CD4-positive, alpha-beta T cell (primary cell): Measurements from ENCODE around the gene FJX1. TPM values are rescaled to one million over a fixed set of nuclear protein-coding genes. Genes with fewer than 3 reads are reported as not detected.

Experiments
- ATAC-seq: fragments of 200-7000 bp; cut with Tn5 transposase; one replicate; pipeline ENCODE4 v1.10.0; 2022; ENCODE audit warnings: mild to moderate bottlenecking; ENCODE audit not compliant: poor library complexity
- CTCF ChIA-PET: fragments of 350-600 bp; sonication (Branson Sonifier 250); formaldehyde crosslinking; loops from one replicate; lab custom pipeline; 2021; ENCODE audit warnings: antibody characterized with exemption, inconsistent platforms; lab: Charles Lee
- POLR2A ChIA-PET: fragments of 350-600 bp; sonication (Branson Sonifier 250); formaldehyde crosslinking; loops from one replicate; lab custom pipeline; 2021; ENCODE audit warnings: antibody characterized with exemption, inconsistent platforms; lab: Charles Lee
- DNase-seq, 14 experiments: peaks; one replicate each; pipeline ENCODE4 v3.0.0-alpha.2; 2013 to 2020; ENCODE audit warnings: mixed read lengths in 2 of 14
- H3K27ac ChIP-seq, 2 donors: one replicate each; pipeline versions ENCODE4 v1.5.1 to v1.7.0; 2013; ENCODE audit warnings: low read length in 2 of 2, low read depth in 1 of 2, mild to moderate bottlenecking in 1 of 2
- H3K27me3 ChIP-seq, 2 experiments: 1 replicate in 1 of 2; 2 replicates in 1 of 2; pipeline versions ENCODE4 v1.6.1 to v1.7.0; 2013; ENCODE audit warnings: low read length in 2 of 2, control low read depth in 1 of 2, mild to moderate bottlenecking in 1 of 2, moderate library complexity in 1 of 2; ENCODE audit not compliant: insufficient read depth in 2 of 2, control insufficient read depth in 1 of 2
- H3K36me3 ChIP-seq: one replicate; pipeline ENCODE4 v1.6.1; 2013; ENCODE audit warnings: low read length, control low read depth; ENCODE audit not compliant: insufficient read depth
- H3K4me1 ChIP-seq: one replicate; pipeline ENCODE4 v1.6.1; 2013; ENCODE audit warnings: low read length, control low read depth; ENCODE audit not compliant: insufficient read depth
- H3K4me3 ChIP-seq: one replicate; pipeline ENCODE4 v1.5.1; 2013; ENCODE audit warnings: mild to moderate bottlenecking, low read length, moderate library complexity
- H3K9me3 ChIP-seq, 2 experiments: 1 replicate in 1 of 2; 2 replicates in 1 of 2; pipeline versions ENCODE4 v1.6.1 to v1.7.0; 2013; ENCODE audit warnings: low read length in 2 of 2, mild to moderate bottlenecking in 2 of 2, control low read depth in 1 of 2, moderate library complexity in 1 of 2; ENCODE audit not compliant: control insufficient read depth in 1 of 2, insufficient read depth in 1 of 2
- H3K27ac Mint-ChIP-seq: one replicate; pipeline ENCODE4 v1.8.0; 2020; ENCODE audit warnings: mixed read lengths
- H3K27me3 Mint-ChIP-seq: one replicate; pipeline ENCODE4 v1.8.0; 2021; ENCODE audit warnings: mixed read lengths
- H3K36me3 Mint-ChIP-seq: one replicate; pipeline ENCODE4 v1.8.0; 2021; ENCODE audit warnings: low read depth, mixed read lengths
- H3K4me1 Mint-ChIP-seq: one replicate; pipeline ENCODE4 v1.8.0; 2021; ENCODE audit warnings: low read depth, mixed read lengths
- H3K4me3 Mint-ChIP-seq: one replicate; pipeline ENCODE4 v1.8.0; 2020; ENCODE audit warnings: mild to moderate bottlenecking, mixed read lengths
- H3K9me3 Mint-ChIP-seq: one replicate; pipeline ENCODE4 v1.8.0; 2020; ENCODE audit warnings: mixed read lengths
- intact Hi-C, 2 experiments: fragments of 100-400 bp; cut with DNase I in 1 of 2; cut with micrococcal nuclease in 1 of 2; formaldehyde crosslinking; loops; one replicate each; pipeline versions ENCODE4 v1.15.1 to v1.9.0; 2023 to 2025; cut with DNase I, micrococcal nuclease
- total RNA-seq, 174 experiments: library from RNA in 2 of 174; stranded (reverse) in 2 of 174; gene quantifications; one replicate each; pipeline ENCODE4 v1.2.3 and lab custom pipeline; 2021 to 2026
- TF ChIP-seq, protein P1 (sequence below): fragments of 200-600 bp; IDR thresholded peaks from one replicate; pipeline ENCODE4 v1.8.0; 2022; ENCODE audit warnings: antibody characterized with exemption, mild to moderate bottlenecking

FJX1 gene
- total RNA-seq, 2 experiments from 2014 or later: not detected

DNA sequence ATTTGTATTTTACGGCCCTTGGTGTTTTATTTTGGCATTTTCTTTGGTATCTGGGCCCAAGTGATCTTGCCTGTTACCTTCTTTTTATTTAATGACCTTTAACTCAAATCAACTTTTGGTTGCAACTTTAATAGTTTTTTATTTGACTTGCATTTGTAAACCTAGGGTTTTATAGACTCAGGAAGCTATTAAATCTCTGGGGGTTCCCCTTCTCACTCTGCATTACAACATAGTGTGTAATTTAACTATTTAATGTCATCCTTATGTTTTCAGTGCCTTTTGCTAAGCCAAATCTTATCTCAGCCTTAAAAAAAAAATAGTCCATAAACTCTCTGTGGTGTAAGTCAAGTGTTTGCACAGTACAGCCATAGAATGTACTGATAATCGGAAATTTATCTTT, 3.4 kb downstream of the FJX1 start:
- H3K4me3 Mint-ChIP-seq: no peak overlapping the region
- no peaks in the 10 kb centered on the region for H3K36me3 Mint-ChIP-seq
- H3K4me1 ChIP-seq: peaks cover 19% of the 10 kb centered on the region
- H3K27me3 Mint-ChIP-seq: peaks cover 77% of the 10 kb centered on the region
- H3K36me3 ChIP-seq: no peaks in the 10 kb centered on the region
- no peak for ATAC-seq
- intact Hi-C loops: no loop called here
- CTCF ChIA-PET: no interaction called here
- TF ChIP-seq, protein P1, sequence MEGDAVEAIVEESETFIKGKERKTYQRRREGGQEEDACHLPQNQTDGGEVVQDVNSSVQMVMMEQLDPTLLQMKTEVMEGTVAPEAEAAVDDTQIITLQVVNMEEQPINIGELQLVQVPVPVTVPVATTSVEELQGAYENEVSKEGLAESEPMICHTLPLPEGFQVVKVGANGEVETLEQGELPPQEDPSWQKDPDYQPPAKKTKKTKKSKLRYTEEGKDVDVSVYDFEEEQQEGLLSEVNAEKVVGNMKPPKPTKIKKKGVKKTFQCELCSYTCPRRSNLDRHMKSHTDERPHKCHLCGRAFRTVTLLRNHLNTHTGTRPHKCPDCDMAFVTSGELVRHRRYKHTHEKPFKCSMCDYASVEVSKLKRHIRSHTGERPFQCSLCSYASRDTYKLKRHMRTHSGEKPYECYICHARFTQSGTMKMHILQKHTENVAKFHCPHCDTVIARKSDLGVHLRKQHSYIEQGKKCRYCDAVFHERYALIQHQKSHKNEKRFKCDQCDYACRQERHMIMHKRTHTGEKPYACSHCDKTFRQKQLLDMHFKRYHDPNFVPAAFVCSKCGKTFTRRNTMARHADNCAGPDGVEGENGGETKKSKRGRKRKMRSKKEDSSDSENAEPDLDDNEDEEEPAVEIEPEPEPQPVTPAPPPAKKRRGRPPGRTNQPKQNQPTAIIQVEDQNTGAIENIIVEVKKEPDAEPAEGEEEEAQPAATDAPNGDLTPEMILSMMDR: no peak
- no peak for DNase-seq
- peaks cover 0 to 5% of the 10 kb centered on the region in 2 experiments for H3K9me3 ChIP-seq
- H3K9me3 Mint-ChIP-seq: no peaks in the 10 kb centered on the region
- no peak overlapping the region for H3K27ac ChIP-seq
- H3K27me3 ChIP-seq: peaks cover 32 to 62% of the 10 kb centered on the region in 2 experiments
- H3K4me1 Mint-ChIP-seq: peaks cover 22% of the 10 kb centered on the region
- H3K27ac Mint-ChIP-seq: no peak overlapping the region
- H3K4me3 ChIP-seq: no peak overlapping the region
- POLR2A ChIA-PET: no interaction called here

DNA sequence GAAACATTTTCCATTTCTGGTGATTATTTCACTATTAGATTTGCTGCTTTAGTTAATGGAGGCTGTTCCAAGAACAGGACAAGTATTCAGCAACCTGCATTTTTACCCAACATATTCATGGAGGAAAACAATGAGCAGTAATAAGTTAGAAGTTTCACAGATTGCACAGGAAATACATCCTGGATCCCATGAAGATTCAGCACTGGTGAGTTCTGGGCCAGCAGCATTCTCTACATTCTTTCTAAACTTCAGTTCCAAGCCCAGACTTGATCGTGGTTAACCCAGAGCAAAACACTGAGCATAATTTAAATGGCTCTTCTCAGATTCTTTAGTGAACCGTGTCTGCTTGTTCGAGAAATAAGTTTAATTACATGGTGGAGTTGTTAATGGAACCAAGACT, 3.8 kb downstream of the FJX1 start:
- H3K27me3 Mint-ChIP-seq: peaks cover 77% of the 10 kb centered on the region
- ChIA-PET CTCF (no interaction called here), POLR2A (no interaction called here)
- Histone ChIP-seq H3K4me1 (peaks cover 19% of the 10 kb centered on the region), H3K4me3 (no peak overlapping the region), H3K27me3 (peaks cover 31 to 58% of the 10 kb centered on the region in 2 experiments), H3K9me3 (peaks cover 0 to 5% of the 10 kb centered on the region in 2 experiments), H3K36me3 (no peaks in the 10 kb centered on the region), H3K27ac (no peak overlapping the region)
- no peak overlapping the region for H3K4me3 Mint-ChIP-seq
- intact Hi-C loops: no loop called here
- ATAC-seq (no peak), DNase-seq (no peak)
- H3K9me3 Mint-ChIP-seq: no peaks in the 10 kb centered on the region
- peaks cover 22% of the 10 kb centered on the region for H3K4me1 Mint-ChIP-seq
- no peak overlapping the region for H3K27ac Mint-ChIP-seq
- H3K36me3 Mint-ChIP-seq: no peaks in the 10 kb centered on the region
- TF ChIP-seq, protein P1: no peak

DNA sequence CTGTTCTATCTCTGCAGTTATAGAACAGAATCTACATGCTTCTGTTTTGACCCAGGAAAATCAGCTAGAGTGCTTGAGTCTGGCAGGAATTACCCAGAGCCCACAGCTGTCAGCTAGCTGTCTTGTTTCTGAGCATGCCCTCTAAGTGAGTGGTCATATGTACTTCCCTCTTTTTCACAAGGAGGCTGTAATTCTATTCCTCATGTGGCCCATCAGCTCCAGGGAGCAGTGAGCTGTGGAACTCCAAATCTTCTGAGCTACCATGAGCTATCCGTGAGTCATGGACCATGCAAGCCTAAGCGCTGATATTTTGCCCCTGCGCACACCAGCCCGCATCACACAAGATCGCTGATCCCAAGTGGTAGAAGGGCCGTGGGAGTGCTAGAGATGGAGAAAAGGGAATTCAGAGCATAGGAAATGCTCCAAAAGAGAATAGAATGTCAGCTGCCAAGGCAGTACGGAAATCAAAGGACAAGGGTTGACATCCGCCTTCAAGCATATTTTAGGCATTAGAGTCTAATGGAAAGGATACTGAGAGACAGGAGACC, 5.4 kb downstream of the FJX1 start:
- H3K4me1 ChIP-seq: peaks cover 12% of the 10 kb centered on the region
- TF ChIP-seq, protein P1: no peak
- Mint-ChIP-seq H3K4me3 (no peak overlapping the region), H3K4me1 (peaks cover 16% of the 10 kb centered on the region), H3K27me3 (peaks cover 79% of the 10 kb centered on the region), H3K9me3 (no peaks in the 10 kb centered on the region), H3K27ac (no peak overlapping the region), H3K36me3 (no peaks in the 10 kb centered on the region)
- no peak overlapping the region for H3K27ac ChIP-seq
- ChIA-PET POLR2A (no interaction called here), CTCF (no interaction called here)
- H3K36me3 ChIP-seq: no peaks in the 10 kb centered on the region
- intact Hi-C loops: no loop called here
- DNase-seq (peak in 1 of 14 experiments; percentile 12), ATAC-seq (no peak)
- no peak overlapping the region for H3K4me3 ChIP-seq
- peaks cover 23 to 52% of the 10 kb centered on the region in 2 experiments for H3K27me3 ChIP-seq
- H3K9me3 ChIP-seq: no peaks in the 10 kb centered on the region
